ENCODE measurements around the gene ZFP92.

ZFP92 gene

GRCh38 chrX:153392642-153393321, 18.5 kb upstream of the ZFP92 start:
- no peaks in the 10 kb centered on the region for H3K79me2 ChIP-seq (ENCODE audit: control insufficient read depth, insufficient read depth, low read length, poor library complexity)
- no peaks in the 10 kb centered on the region for H3K79me1 ChIP-seq (ENCODE audit: low read length)
- no peak overlapping the region for H2AK5ac ChIP-seq (ENCODE audit: low read length)
- no peaks in the 10 kb centered on the region for H3K27me3 ChIP-seq (ENCODE audit: insufficient read depth, low read length)
- no peak overlapping the region for H3K4ac ChIP-seq (ENCODE audit: low read depth, low read length)
- no peak overlapping the region for H3K23ac ChIP-seq (ENCODE audit: low read length)
- H2BK5ac ChIP-seq (ENCODE audit: low read depth, low read length, poor library complexity): no peak overlapping the region
- no peak overlapping the region for H3K14ac ChIP-seq (ENCODE audit: low read length)
- H3K27ac ChIP-seq (ENCODE audit: low read depth, low read length): no peak overlapping the region
- no peak overlapping the region for H3K4me3 ChIP-seq (ENCODE audit: low read depth, low read length)
- H4K8ac ChIP-seq (ENCODE audit: low read depth, low read length): no peak overlapping the region
- no peak overlapping the region for H3K18ac ChIP-seq (ENCODE audit: low read length)
- DNase-seq: no peak
- no peak overlapping the region for H4K12ac ChIP-seq (ENCODE audit: low read depth, low read length)
- peaks cover 23% of the 10 kb centered on the region for H3K9me3 ChIP-seq (ENCODE audit: insufficient read depth, low read depth, low read length)
- H2BK120ac ChIP-seq (ENCODE audit: insufficient read depth, low read length, poor library complexity): no peak overlapping the region
- no peaks in the 10 kb centered on the region for H3K36me3 ChIP-seq (ENCODE audit: control insufficient read depth in 1 of 2, insufficient read depth in 2 of 2, low read length in 2 of 2)
- no peaks in the 10 kb centered on the region for H3K4me1 ChIP-seq (ENCODE audit: control insufficient read depth in 1 of 2, insufficient read depth in 2 of 2, low read length in 2 of 2)
- no peak overlapping the region for H3K4me2 ChIP-seq (ENCODE audit: low read length)
- no CpG with 5 or more reads among the region's 16 CpGs for WGBS (ENCODE audit: extremely low coverage, insufficient coverage, insufficient read length)
- H4K91ac ChIP-seq (ENCODE audit: low read depth, low read length): no peak overlapping the region
- H2AFZ ChIP-seq (ENCODE audit: insufficient read depth, low read length, poor library complexity): no peak overlapping the region
- H2BK12ac ChIP-seq (ENCODE audit: low read length): no peak overlapping the region
- H3K9ac ChIP-seq (ENCODE audit: low read length): no peak overlapping the region

GRCh38 chrX:153394612-153395011, 16.7 kb upstream of the ZFP92 start:
- Histone ChIP-seq H3K18ac (ENCODE audit: low read length) (no peak overlapping the region), H3K36me3 (ENCODE audit: control insufficient read depth in 1 of 2, insufficient read depth in 2 of 2, low read length in 2 of 2) (no peaks in the 10 kb centered on the region), H3K23ac (ENCODE audit: low read length) (no peak overlapping the region), H3K4me3 (ENCODE audit: low read depth, low read length) (no peak overlapping the region), H2AFZ (ENCODE audit: insufficient read depth, low read length, poor library complexity) (no peak overlapping the region), H3K4me2 (ENCODE audit: low read length) (no peak overlapping the region), H3K27me3 (ENCODE audit: insufficient read depth, low read length) (no peaks in the 10 kb centered on the region), H3K4me1 (ENCODE audit: control insufficient read depth in 1 of 2, insufficient read depth in 2 of 2, low read length in 2 of 2) (no peaks in the 10 kb centered on the region), H2BK12ac (ENCODE audit: low read length) (no peak overlapping the region), H3K79me2 (ENCODE audit: control insufficient read depth, insufficient read depth, low read length, poor library complexity) (no peaks in the 10 kb centered on the region), H3K9ac (ENCODE audit: low read length) (no peak overlapping the region), H3K4ac (ENCODE audit: low read depth, low read length) (no peak overlapping the region), H3K79me1 (ENCODE audit: low read length) (no peaks in the 10 kb centered on the region), H4K8ac (ENCODE audit: low read depth, low read length) (no peak overlapping the region), H4K91ac (ENCODE audit: low read depth, low read length) (no peak overlapping the region), H3K14ac (ENCODE audit: low read length) (no peak overlapping the region), H3K27ac (ENCODE audit: low read depth, low read length) (no peak overlapping the region), H2BK120ac (ENCODE audit: insufficient read depth, low read length, poor library complexity) (no peak overlapping the region), H2BK5ac (ENCODE audit: low read depth, low read length, poor library complexity) (no peak overlapping the region), H4K12ac (ENCODE audit: low read depth, low read length) (no peak overlapping the region), H3K9me3 (ENCODE audit: insufficient read depth, low read depth, low read length) (peaks cover 20% of the 10 kb centered on the region), H2AK5ac (ENCODE audit: low read length) (no peak overlapping the region)
- DNase-seq: no peak
- WGBS (ENCODE audit: extremely low coverage, insufficient coverage, insufficient read length): no CpG with 5 or more reads among the region's 13 CpGs

DNA sequence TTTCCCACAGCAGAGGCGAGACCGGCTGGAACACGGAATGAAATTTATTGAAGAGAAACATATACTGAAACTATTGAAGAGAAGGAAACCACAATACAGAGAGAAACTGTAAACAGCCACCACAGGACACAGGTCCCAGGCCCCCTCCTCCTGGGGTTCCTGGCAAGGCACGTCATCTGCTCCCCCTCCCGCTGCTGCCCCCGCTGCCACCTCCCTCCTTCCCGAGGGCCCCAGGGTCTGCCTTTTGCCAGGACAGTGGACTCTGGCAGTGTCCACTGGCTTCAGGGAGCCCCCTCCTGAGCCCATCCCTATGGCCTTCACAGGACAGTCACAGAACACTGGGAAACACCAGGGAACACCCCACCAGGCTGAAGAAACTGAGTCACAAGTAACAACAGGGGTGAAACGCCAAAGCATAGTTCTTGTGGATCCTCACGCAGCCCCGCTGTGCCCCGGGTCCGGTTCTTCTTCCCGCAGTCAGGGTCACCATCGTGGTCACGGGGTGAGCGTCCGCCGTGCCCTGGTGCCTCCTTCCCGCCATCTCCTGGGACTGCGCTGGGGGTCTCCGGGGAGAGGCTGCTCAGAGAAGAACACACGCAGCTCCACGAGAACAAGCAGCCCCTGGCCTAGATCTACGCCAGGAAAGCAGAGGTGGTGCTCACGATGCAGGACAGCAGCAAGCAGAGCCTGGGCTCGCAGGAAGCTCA, 15.5 kb upstream of the ZFP92 start:
- Histone ChIP-seq H3K9me3 (ENCODE audit: insufficient read depth, low read depth, low read length) (peaks cover 11% of the 10 kb centered on the region), H3K14ac (ENCODE audit: low read length) (no peak overlapping the region), H3K18ac (ENCODE audit: low read length) (no peak overlapping the region), H3K36me3 (ENCODE audit: control insufficient read depth in 1 of 2, insufficient read depth in 2 of 2, low read length in 2 of 2) (no peaks in the 10 kb centered on the region), H3K27ac (ENCODE audit: low read depth, low read length) (no peak overlapping the region), H3K79me1 (ENCODE audit: low read length) (no peaks in the 10 kb centered on the region), H2BK5ac (ENCODE audit: low read depth, low read length, poor library complexity) (no peak overlapping the region), H4K91ac (ENCODE audit: low read depth, low read length) (no peak overlapping the region), H3K4me2 (ENCODE audit: low read length) (no peak overlapping the region), H2AFZ (ENCODE audit: insufficient read depth, low read length, poor library complexity) (no peak overlapping the region), H3K4me1 (ENCODE audit: control insufficient read depth in 1 of 2, insufficient read depth in 2 of 2, low read length in 2 of 2) (no peaks in the 10 kb centered on the region), H2BK12ac (ENCODE audit: low read length) (no peak overlapping the region), H3K4me3 (ENCODE audit: low read depth, low read length) (no peak overlapping the region), H3K4ac (ENCODE audit: low read depth, low read length) (no peak overlapping the region), H2BK120ac (ENCODE audit: insufficient read depth, low read length, poor library complexity) (no peak overlapping the region), H4K12ac (ENCODE audit: low read depth, low read length) (no peak overlapping the region), H4K8ac (ENCODE audit: low read depth, low read length) (no peak overlapping the region), H3K23ac (ENCODE audit: low read length) (no peak overlapping the region), H2AK5ac (ENCODE audit: low read length) (no peak overlapping the region), H3K27me3 (ENCODE audit: insufficient read depth, low read length) (no peaks in the 10 kb centered on the region), H3K79me2 (ENCODE audit: control insufficient read depth, insufficient read depth, low read length, poor library complexity) (no peaks in the 10 kb centered on the region), H3K9ac (ENCODE audit: low read length) (no peak overlapping the region)
- no CpG with 5 or more reads among the region's 26 CpGs for WGBS (ENCODE audit: extremely low coverage, insufficient coverage, insufficient read length)
- DNase-seq: no peak

GRCh38 chrX:153396320-153397195, 14.7 kb upstream of the ZFP92 start:
- Histone ChIP-seq H2BK12ac (ENCODE audit: low read length) (no peak overlapping the region), H3K14ac (ENCODE audit: low read length) (no peak overlapping the region), H4K91ac (ENCODE audit: low read depth, low read length) (no peak overlapping the region), H3K9ac (ENCODE audit: low read length) (no peak overlapping the region), H2BK120ac (ENCODE audit: insufficient read depth, low read length, poor library complexity) (no peak overlapping the region), H3K23ac (ENCODE audit: low read length) (no peak overlapping the region), H3K4me1 (ENCODE audit: control insufficient read depth in 1 of 2, insufficient read depth in 2 of 2, low read length in 2 of 2) (no peaks in the 10 kb centered on the region), H2AFZ (ENCODE audit: insufficient read depth, low read length, poor library complexity) (no peak overlapping the region), H3K4me2 (ENCODE audit: low read length) (no peak overlapping the region), H3K27me3 (ENCODE audit: insufficient read depth, low read length) (no peaks in the 10 kb centered on the region), H3K4ac (ENCODE audit: low read depth, low read length) (no peak overlapping the region), H3K79me1 (ENCODE audit: low read length) (no peaks in the 10 kb centered on the region), H2AK5ac (ENCODE audit: low read length) (no peak overlapping the region), H3K18ac (ENCODE audit: low read length) (no peak overlapping the region), H3K79me2 (ENCODE audit: control insufficient read depth, insufficient read depth, low read length, poor library complexity) (no peaks in the 10 kb centered on the region), H4K8ac (ENCODE audit: low read depth, low read length) (no peak overlapping the region), H2BK5ac (ENCODE audit: low read depth, low read length, poor library complexity) (no peak overlapping the region), H3K36me3 (ENCODE audit: control insufficient read depth in 1 of 2, insufficient read depth in 2 of 2, low read length in 2 of 2) (no peaks in the 10 kb centered on the region), H3K9me3 (ENCODE audit: insufficient read depth, low read depth, low read length) (peaks cover 5% of the 10 kb centered on the region), H3K27ac (ENCODE audit: low read depth, low read length) (no peak overlapping the region), H4K12ac (ENCODE audit: low read depth, low read length) (no peak overlapping the region), H3K4me3 (ENCODE audit: low read depth, low read length) (no peak overlapping the region)
- no peak for DNase-seq
- WGBS (ENCODE audit: extremely low coverage, insufficient coverage, insufficient read length): no CpG with 5 or more reads among the region's 26 CpGs
